Stimulated activated CD8-positive, alpha-beta memory T cell treated with anti-CD3 and anti-CD28 coated beads, Interleukin-12 subunit alpha, Interleukin-12 subunit beta, amount 100 ng/mL, for 1 hour (primary cell): Measurements from ENCODE around the gene CDHR3.

Source experiments
- DNase-seq: peaks from one replicate; pipeline ENCODE4 v3.0.0-alpha.2; 2020; ENCODE audit warnings: low read depth

CDHR3 gene

GRCh38 chr7:106049139-106049752, 86.2 kb downstream of the CDHR3 start:
- no peak for DNase-seq

- DNase-seq: no peak
These were observed 87.1 kb downstream of the CDHR3 start for GRCh38 chr7:106050002-106050745.

- DNase-seq: no peak
These were observed 87.7 kb downstream of the CDHR3 start for GRCh38 chr7:106050746-106051117.

GRCh38 chr7:106052681-106053080, 89.6 kb downstream of the CDHR3 start:
- no peak for DNase-seq

GRCh38 chr7:106053109-106053508, 90.0 kb downstream of the CDHR3 start:
- DNase-seq: no peak

- DNase-seq: no peak
These were observed 91.3 kb downstream of the CDHR3 start for GRCh38 chr7:106054156-106054910.

- no peak for DNase-seq
These were observed 92.0 kb downstream of the CDHR3 start for GRCh38 chr7:106054971-106055532.

- DNase-seq: peak; percentile 58
These were observed 93.6 kb downstream of the CDHR3 start for GRCh38 chr7:106056513-106057203.

- DNase-seq: no peak
These were observed 94.3 kb downstream of the CDHR3 start for GRCh38 chr7:106057204-106057961.

- no peak for DNase-seq
These were observed 95.2 kb downstream of the CDHR3 start for GRCh38 chr7:106057962-106058927.

- DNase-seq: no peak
These were observed 95.9 kb downstream of the CDHR3 start for GRCh38 chr7:106058928-106059324.

- no peak for DNase-seq
These were observed 96.5 kb downstream of the CDHR3 start for GRCh38 chr7:106059556-106059955.

- no peak for DNase-seq
These were observed 97.4 kb downstream of the CDHR3 start for GRCh38 chr7:106060394-106060920.

GRCh38 chr7:106061301-106061979, 98.4 kb downstream of the CDHR3 start:
- no peak for DNase-seq

GRCh38 chr7:106062006-106062405, 98.9 kb downstream of the CDHR3 start:
- no peak for DNase-seq

- DNase-seq: no peak
These were observed 99.5 kb downstream of the CDHR3 start for GRCh38 chr7:106062521-106062931.

GRCh38 chr7:106063024-106063423, 100.0 kb downstream of the CDHR3 start:
- DNase-seq: no peak

- DNase-seq: no peak
These were observed 100.6 kb downstream of the CDHR3 start for GRCh38 chr7:106063692-106064091.

GRCh38 chr7:106064316-106064715, 101.3 kb downstream of the CDHR3 start:
- DNase-seq: no peak
